Kidney (tissue), 14 donors: ENCODE results near the gene CTR9. TPM values are rescaled to one million over a fixed set of nuclear protein-coding genes. Genes with fewer than 3 reads are reported as not detected.
A peak's percentile ranks its signal among the peaks of the same experiment; 100 is the strongest.

Source experiments
- DNase-seq, 5 donors: peaks; one replicate each; pipeline ENCODE4 v3.0.0-alpha.2; 2013 to 2020
- FAIRE-seq: peaks from 2 replicates; lab custom pipeline; 2012; peaks lifted over from hg19 to GRCh38; lab: Jason Lieb, UNC
- H3K27ac ChIP-seq, 2 donors: one replicate each; pipeline ENCODE4 v1.7.0; 2013; ENCODE audit warnings: low read depth in 2 of 2, low read length in 2 of 2, inconsistent platforms in 1 of 2
- H3K27me3 ChIP-seq: one replicate; pipeline ENCODE4 v1.7.1; 2013; ENCODE audit warnings: low read length, inconsistent platforms; ENCODE audit not compliant: control insufficient read depth, insufficient read depth
- H3K36me3 ChIP-seq, 3 donors: one replicate each; pipeline versions ENCODE4 v1.7.0 to v1.7.1; 2013; ENCODE audit warnings: low read length in 3 of 3, control low read depth in 1 of 3, inconsistent platforms in 1 of 3; ENCODE audit not compliant: insufficient read depth in 3 of 3, control insufficient read depth in 2 of 3
- H3K4me1 ChIP-seq, 3 donors: one replicate each; pipeline versions ENCODE4 v1.7.0 to v1.7.1; 2013; ENCODE audit warnings: low read length in 3 of 3, inconsistent platforms in 1 of 3, low read depth in 1 of 3; ENCODE audit not compliant: control insufficient read depth in 2 of 3, insufficient read depth in 2 of 3
- H3K4me3 ChIP-seq, 3 donors: one replicate each; pipeline versions ENCODE4 v1.7.0 to v1.8.1; 2013; ENCODE audit warnings: low read length in 3 of 3, control low read depth in 1 of 3, inconsistent platforms in 1 of 3
- H3K9ac ChIP-seq, 3 donors: one replicate each; pipeline versions ENCODE4 v1.7.0 to v1.7.1; 2013; ENCODE audit warnings: low read length in 3 of 3, control low read depth in 1 of 3, inconsistent platforms in 1 of 3
- H3K9me3 ChIP-seq, 3 donors: one replicate each; pipeline versions ENCODE4 v1.7.0 to v1.7.1; 2013; ENCODE audit warnings: low read length in 3 of 3, control low read depth in 1 of 3, inconsistent platforms in 1 of 3; ENCODE audit not compliant: control insufficient read depth in 2 of 3, insufficient read depth in 1 of 3
- CTCF ChIP-seq: IDR thresholded peaks from 3 replicates; pipeline ENCODE4 v1.5.1; 2012; ENCODE audit warnings: mild to moderate bottlenecking, moderate library complexity, borderline replicate concordance; ENCODE audit not compliant: insufficient read depth; ENCODE audit errors: extremely low read depth
- intact Hi-C: fragments of 100-400 bp; cut with DNase I; formaldehyde crosslinking; loops from one replicate; pipeline ENCODE4 v1.11.1; 2022
- polyA plus RNA-seq: library from polyadenylated mRNA; stranded (reverse); fragments of 350-450 nt; fragmentation: Illumina TruSeq; extraction: RNeasy Lipid Tissue Mini Kit (QIAGEN cat#74804); gene quantifications from one replicate; pipeline ENCODE4 v1.2.3, GENCODE V29; 2014; ENCODE audit warnings: low read depth, low replicate concordance; ENCODE audit not compliant: insufficient read depth
- total RNA-seq: library from RNA; stranded (reverse); fragmentation: NEBNext Ultra II Directional; extraction: Animal tissue kit (Norgen Biotek cat#: 25700); gene quantifications from one replicate; pipeline ENCODE4 v1.2.1, GENCODE V29; 2021
- donor health status: control.
- donor health status: control.
- donor health status: control.
- donor health status: control.
- donor health status: control.
- donor health status: DM: yes; HTN: yes; CAD: no.
- donor health status: Normal renal cell carcinoma (clear cell type).

Gene CTR9
- total and polyA plus RNA-seq, 2 donors from 2014 or later: 16.7 to 33.3 TPM

GRCh38 chr11:10792385-10793068 is 41.5 kb downstream of the CTR9 start:
- Histone ChIP-seq H3K27me3 (no peaks in the 10 kb centered on the region), H3K4me1 (peaks cover 0 to 2% (median 0%) of the 10 kb centered on the region in 3 donors), H3K9ac (peak overlapping the region in 1 of 3 donors; percentile 23), H3K4me3 (peak overlapping the region in 1 of 3 donors; percentile 41), H3K27ac (no peak overlapping the region), H3K36me3 (peaks cover 3 to 19% (median 9%) of the 10 kb centered on the region in 3 donors), H3K9me3 (no peaks in the 10 kb centered on the region)
- intact Hi-C loops: loop anchor here (10.0 kb wide), 1 partner anchor 232 kb away; no protein-coding TSS in a partner anchor
- FAIRE-seq (no peak), DNase-seq (peak; percentile 86 to 94 (median 90))
- peak; percentile 87 for TF ChIP-seq CTCF

DNA sequence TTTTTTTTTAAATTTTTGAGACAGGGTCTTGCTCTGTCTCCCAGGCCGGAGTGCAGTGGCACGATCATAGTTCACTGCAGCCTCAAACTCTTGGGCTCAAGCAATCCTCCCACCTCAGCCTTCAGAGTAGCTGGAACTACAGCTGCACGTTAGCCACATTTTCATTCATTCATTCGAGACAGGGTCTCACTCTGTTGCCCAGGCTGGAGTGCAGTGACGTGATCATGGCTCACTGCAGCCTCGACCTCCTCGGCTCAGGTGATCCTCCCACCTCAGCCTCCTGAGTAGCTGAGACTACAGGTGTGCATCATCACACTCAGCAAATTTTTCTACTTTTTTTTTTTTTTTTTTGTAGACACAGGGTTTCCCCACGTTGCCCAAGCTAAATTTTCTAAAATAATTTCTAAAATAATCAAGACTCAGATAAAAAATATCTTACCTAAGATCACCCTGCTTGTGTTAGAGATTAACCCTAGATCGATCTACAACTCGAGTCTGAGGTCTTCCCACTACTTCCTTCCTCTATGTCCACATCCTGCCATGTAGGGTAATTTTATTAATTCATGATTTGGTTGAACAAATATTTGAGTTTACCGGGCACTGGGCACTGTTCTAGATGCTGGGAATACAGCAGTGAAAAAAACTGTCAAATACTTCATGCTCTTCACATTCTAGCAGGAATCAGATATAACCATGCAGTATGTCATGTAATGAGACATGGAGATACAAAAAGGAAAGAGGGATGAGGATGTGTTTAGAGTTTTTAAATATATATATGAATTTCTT is 42.6 kb downstream of the CTR9 start:
- no peak overlapping the region for H3K4me3 ChIP-seq
- no peak overlapping the region for H3K27ac ChIP-seq
- no peak for TF ChIP-seq CTCF
- H3K36me3 ChIP-seq: peaks cover 9 to 28% (median 16%) of the 10 kb centered on the region in 3 donors
- H3K27me3 ChIP-seq: no peaks in the 10 kb centered on the region
- FAIRE-seq (no peak), DNase-seq (no peak)
- H3K9me3 ChIP-seq: no peaks in the 10 kb centered on the region
- H3K4me1 ChIP-seq: peaks cover 0 to 2% (median 0%) of the 10 kb centered on the region in 3 donors
- H3K9ac ChIP-seq: no peak overlapping the region
- intact Hi-C loops: loop anchor here (10.0 kb wide), 1 partner anchor 231 kb away; no protein-coding TSS in a partner anchor

DNA sequence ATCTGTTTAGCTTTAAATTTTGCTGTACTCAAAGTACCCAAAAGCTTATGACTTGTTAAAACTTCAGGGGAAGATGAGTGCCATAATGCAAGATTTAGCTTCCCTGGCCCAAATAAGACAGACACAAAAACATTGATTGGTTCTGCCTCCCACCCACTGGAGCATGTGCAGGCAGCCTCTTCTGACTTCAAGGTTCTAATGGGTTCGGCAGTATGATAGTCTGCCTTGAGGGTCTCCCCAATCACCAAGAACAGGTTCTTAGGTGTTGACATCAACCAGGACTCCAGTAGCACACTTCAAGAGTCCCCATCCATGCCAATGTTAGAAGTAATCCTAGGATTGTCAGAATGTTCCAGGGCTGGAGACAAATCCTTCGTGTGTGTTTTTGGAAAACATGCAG is 45.1 kb downstream of the CTR9 start:
- no peak for TF ChIP-seq CTCF
- H3K27ac ChIP-seq: no peak overlapping the region
- H3K4me3 ChIP-seq: no peak overlapping the region
- peaks cover 28 to 52% (median 40%) of the 10 kb centered on the region in 3 donors for H3K36me3 ChIP-seq
- no peak overlapping the region for H3K9ac ChIP-seq
- H3K9me3 ChIP-seq: no peaks in the 10 kb centered on the region
- peaks cover 0 to 2% (median 0%) of the 10 kb centered on the region in 3 donors for H3K4me1 ChIP-seq
- H3K27me3 ChIP-seq: no peaks in the 10 kb centered on the region
- intact Hi-C loops: loop anchor here (10.0 kb wide), 1 partner anchor 229 kb away; no protein-coding TSS in a partner anchor
- no peak for FAIRE-seq
- no peak for DNase-seq
